ENCODE results near the gene PITX2. TPM values are rescaled to one million over a fixed set of nuclear protein-coding genes. Genes with fewer than 3 reads are reported as not detected.

Gene PITX2
- polyA plus RNA-seq, 2 of the 4 experiments (the other 2 are of a cell fraction): 1.1 to 2.6 TPM

DNA sequence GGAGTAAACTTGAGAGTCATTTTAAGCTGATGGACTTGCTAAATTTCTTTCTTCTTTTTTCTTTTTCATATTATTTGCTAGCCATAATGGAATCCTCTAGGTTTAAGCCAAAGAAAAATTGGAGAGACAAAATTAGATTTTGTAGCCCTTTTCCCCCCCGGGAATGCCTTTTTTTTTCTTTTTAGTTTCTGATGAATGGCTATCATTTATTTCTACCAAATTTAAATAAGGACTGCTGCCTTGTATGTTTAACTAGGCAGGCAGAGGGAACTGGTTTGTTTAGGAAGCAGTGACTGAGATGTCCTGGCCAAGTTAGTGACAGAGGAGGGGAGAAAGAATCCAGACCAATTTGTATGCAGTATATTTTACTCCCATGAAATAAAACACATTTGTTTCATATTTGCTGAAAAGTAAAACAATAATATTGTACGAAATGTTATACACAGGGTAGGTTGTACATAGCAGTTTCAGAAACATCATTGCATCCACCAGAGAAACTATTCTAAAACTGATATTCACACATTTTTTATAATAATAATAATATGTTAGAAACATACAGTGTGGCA is 5.7 kb downstream of the PITX2 start:
- DNase-seq (ENCODE audit: low read depth in 1 of 2, low spot score in 1 of 2) (no peak), ATAC-seq (no peak), FAIRE-seq (no peak)
- Histone ChIP-seq H3K9me3 (no peaks in the 10 kb centered on the region), H3K27ac (no peak overlapping the region), H3K4me2 (no peak overlapping the region), H3K4me1 (no peaks in the 10 kb centered on the region), H3K4me3 (no peak overlapping the region)
- ChIA-PET CTCF (no interaction called here), POLR2A (no interaction called here)
- 75% methylated on average over 2 of the region's 2 CpGs for WGBS (ENCODE audit: missing lambda C conversion rate)
- TF ChIP-seq FOSB (CRISPR knock-in tag; IDR thresholded peaks at IDR 0.05): no peak
- no peak for TF ChIP-seq HDAC2 (IDR thresholded peaks at IDR 0.05)
- no peak for TF ChIP-seq JUN (IDR thresholded peaks at IDR 0.05)
- TF ChIP-seq CHD2 (IDR thresholded peaks at IDR 0.05; ENCODE audit: low read length, partially characterized antibody): no peak
- TF ChIP-seq MYC (IDR thresholded peaks at IDR 0.05; ENCODE audit: borderline replicate concordance, low read length): no peak
- TF ChIP-seq ESRRA (IDR thresholded peaks at IDR 0.05; ENCODE audit: borderline replicate concordance, low read length): no peak
- no peak for TF ChIP-seq TFCP2L1 (CRISPR knock-in tag; IDR thresholded peaks at IDR 0.05)
- TF ChIP-seq, protein P1, sequence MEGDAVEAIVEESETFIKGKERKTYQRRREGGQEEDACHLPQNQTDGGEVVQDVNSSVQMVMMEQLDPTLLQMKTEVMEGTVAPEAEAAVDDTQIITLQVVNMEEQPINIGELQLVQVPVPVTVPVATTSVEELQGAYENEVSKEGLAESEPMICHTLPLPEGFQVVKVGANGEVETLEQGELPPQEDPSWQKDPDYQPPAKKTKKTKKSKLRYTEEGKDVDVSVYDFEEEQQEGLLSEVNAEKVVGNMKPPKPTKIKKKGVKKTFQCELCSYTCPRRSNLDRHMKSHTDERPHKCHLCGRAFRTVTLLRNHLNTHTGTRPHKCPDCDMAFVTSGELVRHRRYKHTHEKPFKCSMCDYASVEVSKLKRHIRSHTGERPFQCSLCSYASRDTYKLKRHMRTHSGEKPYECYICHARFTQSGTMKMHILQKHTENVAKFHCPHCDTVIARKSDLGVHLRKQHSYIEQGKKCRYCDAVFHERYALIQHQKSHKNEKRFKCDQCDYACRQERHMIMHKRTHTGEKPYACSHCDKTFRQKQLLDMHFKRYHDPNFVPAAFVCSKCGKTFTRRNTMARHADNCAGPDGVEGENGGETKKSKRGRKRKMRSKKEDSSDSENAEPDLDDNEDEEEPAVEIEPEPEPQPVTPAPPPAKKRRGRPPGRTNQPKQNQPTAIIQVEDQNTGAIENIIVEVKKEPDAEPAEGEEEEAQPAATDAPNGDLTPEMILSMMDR (IDR thresholded peaks at IDR 0.05): no peak
- TF ChIP-seq EHF (CRISPR knock-in tag; IDR thresholded peaks at IDR 0.05): no peak
- TF ChIP-seq RARB (CRISPR knock-in tag; IDR thresholded peaks at IDR 0.05): no peak
- TF ChIP-seq, protein P2, sequence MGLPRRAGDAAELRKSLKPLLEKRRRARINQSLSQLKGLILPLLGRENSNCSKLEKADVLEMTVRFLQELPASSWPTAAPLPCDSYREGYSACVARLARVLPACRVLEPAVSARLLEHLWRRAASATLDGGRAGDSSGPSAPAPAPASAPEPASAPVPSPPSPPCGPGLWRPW (IDR thresholded peaks at IDR 0.05): no peak
- TF ChIP-seq, protein P3, sequence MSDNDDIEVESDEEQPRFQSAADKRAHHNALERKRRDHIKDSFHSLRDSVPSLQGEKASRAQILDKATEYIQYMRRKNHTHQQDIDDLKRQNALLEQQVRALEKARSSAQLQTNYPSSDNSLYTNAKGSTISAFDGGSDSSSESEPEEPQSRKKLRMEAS (IDR thresholded peaks at IDR 0.05): no peak
- TF ChIP-seq RAD21 (conservative IDR thresholded peaks at IDR 0.05 in 1 of 2, IDR thresholded peaks at IDR 0.05 in 1 of 2): no peak
- TF ChIP-seq RFX5 (IDR thresholded peaks at IDR 0.05): no peak
- TF ChIP-seq, protein P4, sequence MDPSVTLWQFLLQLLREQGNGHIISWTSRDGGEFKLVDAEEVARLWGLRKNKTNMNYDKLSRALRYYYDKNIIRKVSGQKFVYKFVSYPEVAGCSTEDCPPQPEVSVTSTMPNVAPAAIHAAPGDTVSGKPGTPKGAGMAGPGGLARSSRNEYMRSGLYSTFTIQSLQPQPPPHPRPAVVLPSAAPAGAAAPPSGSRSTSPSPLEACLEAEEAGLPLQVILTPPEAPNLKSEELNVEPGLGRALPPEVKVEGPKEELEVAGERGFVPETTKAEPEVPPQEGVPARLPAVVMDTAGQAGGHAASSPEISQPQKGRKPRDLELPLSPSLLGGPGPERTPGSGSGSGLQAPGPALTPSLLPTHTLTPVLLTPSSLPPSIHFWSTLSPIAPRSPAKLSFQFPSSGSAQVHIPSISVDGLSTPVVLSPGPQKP (IDR thresholded peaks at IDR 0.05; ENCODE audit: low read depth, low read length): no peak
- no peak for TF ChIP-seq HOXA7 (CRISPR knock-in tag; IDR thresholded peaks at IDR 0.05)
- no peak for TF ChIP-seq MAFK (IDR thresholded peaks at IDR 0.05; ENCODE audit: partially characterized antibody)
- TF ChIP-seq SMC3 (IDR thresholded peaks at IDR 0.05): no peak

DNA sequence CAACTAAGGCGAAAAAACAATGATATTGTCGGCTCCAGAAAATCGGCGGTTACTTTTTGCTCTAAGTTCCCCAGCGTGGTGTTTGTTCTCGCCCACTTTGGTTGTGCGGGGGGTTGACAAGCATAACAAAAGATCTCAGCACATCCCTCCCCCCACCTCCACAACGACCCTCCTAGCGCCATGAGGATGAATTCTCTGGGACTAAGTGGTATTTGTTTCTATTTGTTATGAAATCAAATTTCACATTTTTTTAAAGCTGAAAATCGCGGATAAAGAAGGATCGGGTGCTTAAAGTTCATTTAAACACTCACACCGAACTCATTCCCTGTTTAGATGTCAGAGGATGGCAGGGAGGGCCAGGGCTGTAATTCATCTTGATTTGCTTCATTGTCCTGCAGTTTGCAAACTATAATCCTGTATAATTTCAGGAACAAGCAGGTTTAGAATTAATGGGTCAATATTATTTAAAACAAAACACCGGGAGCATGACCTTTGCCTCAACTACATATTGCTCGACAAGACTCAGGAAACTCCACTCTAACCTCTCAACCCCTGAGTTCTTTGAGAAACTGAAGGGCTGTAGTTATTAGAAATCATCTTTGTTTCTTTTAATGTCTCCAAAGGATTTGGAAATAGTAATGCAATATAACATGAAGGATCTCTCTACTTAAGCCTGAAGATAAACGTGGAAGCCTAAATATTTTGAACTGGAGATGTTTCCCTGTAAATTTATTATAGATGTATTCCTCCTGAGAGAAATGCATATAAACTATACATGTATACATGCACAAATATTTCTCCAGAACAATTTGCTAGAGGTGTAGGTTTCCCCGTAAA is 6.4 kb downstream of the PITX2 start:
- FAIRE-seq: no peak
- TF ChIP-seq RFX5 (IDR thresholded peaks at IDR 0.05): no peak
- no peak for TF ChIP-seq ZFP36 (IDR thresholded peaks at IDR 0.05; ENCODE audit: borderline replicate concordance, partially characterized antibody)
- TF ChIP-seq CEBPB (IDR thresholded peaks at IDR 0.05): no peak
- no peak for TF ChIP-seq KDM1A (IDR thresholded peaks at IDR 0.05; ENCODE audit: low read depth)
- no peak for TF ChIP-seq MAZ (IDR thresholded peaks at IDR 0.05; ENCODE audit: borderline replicate concordance, low read depth, low read length)
- no peak for TF ChIP-seq HDAC2 (IDR thresholded peaks at IDR 0.05)
- no peak for TF ChIP-seq JUN (IDR thresholded peaks at IDR 0.05)
- TF ChIP-seq, protein P5, sequence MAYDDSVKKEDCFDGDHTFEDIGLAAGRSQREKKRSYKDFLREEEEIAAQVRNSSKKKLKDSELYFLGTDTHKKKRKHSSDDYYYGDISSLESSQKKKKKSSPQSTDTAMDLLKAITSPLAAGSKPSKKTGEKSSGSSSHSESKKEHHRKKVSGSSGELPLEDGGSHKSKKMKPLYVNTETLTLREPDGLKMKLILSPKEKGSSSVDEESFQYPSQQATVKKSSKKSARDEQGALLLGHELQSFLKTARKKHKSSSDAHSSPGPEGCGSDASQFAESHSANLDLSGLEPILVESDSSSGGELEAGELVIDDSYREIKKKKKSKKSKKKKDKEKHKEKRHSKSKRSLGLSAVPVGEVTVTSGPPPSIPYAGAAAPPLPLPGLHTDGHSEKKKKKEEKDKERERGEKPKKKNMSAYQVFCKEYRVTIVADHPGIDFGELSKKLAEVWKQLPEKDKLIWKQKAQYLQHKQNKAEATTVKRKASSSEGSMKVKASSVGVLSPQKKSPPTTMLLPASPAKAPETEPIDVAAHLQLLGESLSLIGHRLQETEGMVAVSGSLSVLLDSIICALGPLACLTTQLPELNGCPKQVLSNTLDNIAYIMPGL (CRISPR knock-in tag; IDR thresholded peaks at IDR 0.05; ENCODE audit: borderline replicate concordance): no peak
- no peak for TF ChIP-seq ESRRA (IDR thresholded peaks at IDR 0.05; ENCODE audit: borderline replicate concordance, low read length)
- H3K4me2 ChIP-seq: no peak overlapping the region
- DNase-seq (ENCODE audit: low read depth in 1 of 2, low spot score in 1 of 2): no peak
- H3K4me3 ChIP-seq: no peak overlapping the region
- ChIA-PET CTCF (no interaction called here), POLR2A (no interaction called here)
- H3K27ac ChIP-seq: no peak overlapping the region
- peaks cover under 1% of the 10 kb centered on the region; the same call in 1 of the 3 replicates for H3K4me1 ChIP-seq
- H3K9me3 ChIP-seq: no peaks in the 10 kb centered on the region
- no peak for ATAC-seq
- WGBS (ENCODE audit: missing lambda C conversion rate): 80% methylated on average over 17 of the region's 17 CpGs

All from A549 (cell line).